Ovary (tissue), 9 donors: ENCODE measurements around the gene LIFR. TPM values are rescaled to one million over a fixed set of nuclear protein-coding genes. Genes with fewer than 3 reads are reported as not detected.

ENCODE experiments used
- DNase-seq, 5 donors: peaks; one replicate each; pipeline ENCODE4 v3.0.0-alpha.2; 2019 to 2020
- H3K27ac ChIP-seq, 2 donors: fragments of 200-600 bp; one replicate each; pipeline versions ENCODE4 v1.5.1 to v1.8.0; 2019 to 2022
- H3K27me3 ChIP-seq: fragments of 200-600 bp; one replicate; pipeline ENCODE4 v1.8.0; 2022
- H3K36me3 ChIP-seq: fragments of 200-600 bp; sonication (generic); one replicate; pipeline ENCODE4 v1.5.1; 2019
- H3K4me1 ChIP-seq: one replicate; pipeline ENCODE4 v1.8.1; 2013; ENCODE audit warnings: mild to moderate bottlenecking, moderate library complexity; ENCODE audit not compliant: insufficient read depth
- H3K4me3 ChIP-seq: fragments of 200-600 bp; sonication (generic); one replicate; pipeline ENCODE4 v1.5.1; 2017
- H3K9me3 ChIP-seq, 2 donors: fragments of 200-600 bp in 1 of 2; sonication (generic) in 1 of 2; one replicate each; pipeline versions ENCODE4 v1.5.1 to v1.8.1; 2013 to 2019; ENCODE audit warnings: mild to moderate bottlenecking in 1 of 2, moderate library complexity in 1 of 2
- CTCF ChIP-seq, 3 donors: fragments of 450-650 bp in 2 of 3; fragments of 200-600 bp in 1 of 3; IDR thresholded peaks; one replicate each; pipeline versions ENCODE4 v1.5.1 to v1.8.0; 2016 to 2022; ENCODE audit warnings: antibody characterized with exemption in 3 of 3, mild to moderate bottlenecking in 1 of 3
- EP300 ChIP-seq: sonication (generic); formaldehyde crosslinking; IDR thresholded peaks from one replicate; pipeline ENCODE4 v1.6.1; 2017; ENCODE audit warnings: antibody characterized with exemption
- POLR2A ChIP-seq: fragments of 450-650 bp; IDR thresholded peaks from one replicate; pipeline ENCODE4 v1.6.1; 2017; ENCODE audit warnings: antibody characterized with exemption, mild to moderate bottlenecking, moderate library complexity
- WGBS, 3 donors: extraction: QIAGEN DNeasy Blood & Tissue Kit in 1 of 3; methylation state at CpG; one replicate each; pipeline versions ENCODE4 v1.1.5 to v1.1.7; 2013 to 2017; 5-methylcytosine and 5-hydroxymethylcytosine counted together
- intact Hi-C, 4 donors: fragments of 100-400 bp; cut with DNase I; formaldehyde crosslinking; loops; one replicate each; pipeline versions ENCODE4 v1.11.0 to v1.15.1; 2022 to 2023
- polyA plus RNA-seq, 2 donors: library from polyadenylated mRNA; stranded (reverse); fragments of 200-250 nt in 1 of 2; fragments of 350-450 nt in 1 of 2; fragmentation: Illumina TruSeq in 1 of 2; extraction: RNeasy Lipid Tissue Mini Kit (QIAGEN cat#74804) in 1 of 2; gene quantifications; one replicate each; pipeline ENCODE4 v1.2.3, GENCODE V29; 2013 to 2014
- total RNA-seq, 7 donors: library from RNA; depleted of rRNA in 2 of 7; stranded (reverse); fragments of >200 nt in 2 of 7; fragmentation: NEBNext Ultra II Directional in 3 of 7; extraction: Animal tissue kit (Norgen Biotek cat#: 25700) in 3 of 7; gene quantifications; one replicate each; pipeline versions ENCODE4 v1.1.0 to v1.2.4, GENCODE V29; 2016 to 2023
- donor health status: DM: no; HTN: no; CAD: no; lungs with moderate emphysema.
- donor health status: DM: no; HTN: no; CAD: no.
- donor health status: Bipolar disorder and iron deficiency.
- donor health status: DM: yes; HTN: yes; CAD: no.
- donor health status: DM: no; HTN: no; CAD: no.
- donor health status: DM: yes; HTN: yes; CAD: no.

LIFR gene
- total and polyA plus RNA-seq, 9 donors, result 17.3 to 143 (median 89.3) TPM

- 74 to 84% (median 79%) methylated on average over 2 of the region's 2 CpGs for WGBS, 3 donors
- DNase-seq, result no peak
- H3K4me3 ChIP-seq, result no peak overlapping the region
- no peak overlapping the region for H3K27ac ChIP-seq
- no peaks in the 10 kb centered on the region for H3K9me3 ChIP-seq
- H3K27me3 ChIP-seq, result no peaks in the 10 kb centered on the region
- no peaks in the 10 kb centered on the region for H3K36me3 ChIP-seq
- TF ChIP-seq POLR2A, result no peak
- TF ChIP-seq EP300, result no peak
- TF ChIP-seq CTCF (IDR thresholded peaks at IDR 0.05), result no peak
- peaks cover 2% of the 10 kb centered on the region for H3K4me1 ChIP-seq
- intact Hi-C loops, result loop anchor here in 1 of 4 donors (5.0 kb wide), 1 partner anchor 360 kb away; no protein-coding TSS in a partner anchor
Measured at GRCh38 chr5:38447056-38447455, 109.4 kb downstream of the LIFR start.

- intact Hi-C loops, result loop anchor here in 1 of 4 donors (5.0 kb wide), 1 partner anchor 361 kb away; no protein-coding TSS in a partner anchor
- H3K36me3 ChIP-seq, result no peaks in the 10 kb centered on the region
- H3K4me3 ChIP-seq, result no peak overlapping the region
- H3K9me3 ChIP-seq, result no peaks in the 10 kb centered on the region
- peaks cover 2% of the 10 kb centered on the region for H3K4me1 ChIP-seq
- WGBS, 3 donors, result 87 to 97% (median 88%) methylated on average over 21 of the region's 21 CpGs
- H3K27ac ChIP-seq, result peak overlapping the region in 1 of 2 donors; percentile 47
- no peak for DNase-seq
- no peaks in the 10 kb centered on the region for H3K27me3 ChIP-seq
- TF ChIP-seq EP300, result no peak
- no peak for TF ChIP-seq POLR2A
- TF ChIP-seq CTCF (IDR thresholded peaks at IDR 0.05), result no peak
Measured at GRCh38 chr5:38446029-38446522, 110.4 kb downstream of the LIFR start.

- intact Hi-C loops, result loop anchor here in 1 of 4 donors (5.0 kb wide), 1 partner anchor 362 kb away; no protein-coding TSS in a partner anchor
- Histone ChIP-seq H3K27me3 (no peaks in the 10 kb centered on the region), H3K36me3 (no peaks in the 10 kb centered on the region), H3K4me1 (peaks cover 2% of the 10 kb centered on the region), H3K27ac (peak overlapping the region in 1 of 2 donors; percentile 47), H3K4me3 (no peak overlapping the region), H3K9me3 (no peaks in the 10 kb centered on the region)
- DNase-seq, result peak in 3 of 5 donors; percentile 33 to 62 (median 54)
- WGBS, 3 donors, result 71 to 80% (median 76%) methylated on average over 24 of the region's 24 CpGs
- TF ChIP-seq POLR2A (no peak), EP300 (no peak), CTCF (IDR thresholded peaks at IDR 0.05) (no peak)
Measured at GRCh38 chr5:38445374-38446028, 110.9 kb downstream of the LIFR start.

- WGBS, 3 donors, result 92 to 97% (median 92%) methylated on average over 7 of the region's 7 CpGs
- Histone ChIP-seq H3K9me3 (no peaks in the 10 kb centered on the region), H3K36me3 (no peaks in the 10 kb centered on the region), H3K4me3 (no peak overlapping the region), H3K27ac (no peak overlapping the region), H3K4me1 (no peaks in the 10 kb centered on the region), H3K27me3 (no peaks in the 10 kb centered on the region)
- intact Hi-C loops, result loop anchor here in 2 of 4 donors (5.0 kb wide), 2 partner anchors 224 to 364 kb away; no protein-coding TSS in a partner anchor
- TF ChIP-seq EP300 (no peak), CTCF (IDR thresholded peaks at IDR 0.05) (no peak), POLR2A (no peak)
- no peak for DNase-seq
Measured at GRCh38 chr5:38443390-38443789, 113.1 kb downstream of the LIFR start.
